ENCODE data around the gene PLD1. TPM values are rescaled to one million over a fixed set of nuclear protein-coding genes. Genes with fewer than 3 reads are reported as not detected.

The PLD1 gene
- total and polyA plus RNA-seq, 2 of the 8 experiments (the other 6 are each of a cell fraction or from before 2014, with no cell fraction given) = 1.2 to 2.6 TPM

GRCh38 chr3:171673951-171674350 is 136.3 kb downstream of the PLD1 start:
- Histone ChIP-seq H3K56ac (replicated peaks; ENCODE audit: insufficient read length, low read depth, low read length) (no peak overlapping the region), H3K27ac (ENCODE audit: low read depth, low read length) (no peak overlapping the region), H3K23me2 (ENCODE audit: low read depth, low read length) (no peaks in the 10 kb centered on the region), H2AK5ac (ENCODE audit: low read depth, low read length) (no peak overlapping the region), H3K4ac (replicated peaks; ENCODE audit: insufficient read length, low read depth, low read length) (no peak overlapping the region), H3K9me3 (ENCODE audit: insufficient read depth in 2 of 2, low read depth in 1 of 2, low read length in 1 of 2) (no peaks in the 10 kb centered on the region), H2BK20ac (ENCODE audit: low read length) (no peak overlapping the region), H3K36me3 (ENCODE audit: control insufficient read depth in 2 of 4, insufficient read depth in 4 of 4, low read length in 3 of 4) (no peaks in the 10 kb centered on the region), H3K18ac (ENCODE audit: extremely low read depth, low read length) (no peak overlapping the region), H3K4me2 (ENCODE audit: insufficient read depth in 1 of 2, low read depth in 2 of 2, low read length in 2 of 2) (no peak overlapping the region), H2BK5ac (ENCODE audit: low read depth, low read length) (no peak overlapping the region), H3K4me1 (replicated peaks in 1 of 4; ENCODE audit: control insufficient read depth in 3 of 4, insufficient read depth in 4 of 4, low read length in 3 of 4) (no peaks in the 10 kb centered on the region), H3K9ac (replicated peaks in 1 of 4; ENCODE audit: extremely low read depth in 1 of 4, low read depth in 3 of 4, low read length in 3 of 4) (no peak overlapping the region), H2BK12ac (ENCODE audit: low read depth, low read length) (no peak overlapping the region), H3K4me3 (ENCODE audit: extremely low read depth in 1 of 4, insufficient read depth in 2 of 4, low read depth in 3 of 4, low read length in 4 of 4) (no peak overlapping the region), H3K79me1 (ENCODE audit: low read depth, low read length) (no peaks in the 10 kb centered on the region), H3K14ac (ENCODE audit: insufficient read length) (no peak overlapping the region), H4K8ac (ENCODE audit: extremely low read depth, insufficient read depth, low read length) (no peak overlapping the region), H3K23ac (ENCODE audit: insufficient read length) (no peak overlapping the region), H3K27me3 (replicated peaks in 1 of 4; ENCODE audit: control insufficient read depth in 3 of 4, extremely low read depth in 1 of 4, insufficient read depth in 3 of 4, low read length in 3 of 4) (no peaks in the 10 kb centered on the region), H2BK120ac (replicated peaks; ENCODE audit: low read depth, low read length) (no peak overlapping the region), H4K91ac (replicated peaks; ENCODE audit: insufficient read length, low read length) (no peak overlapping the region), H2BK15ac (ENCODE audit: low read length) (no peak overlapping the region), H4K20me1 (replicated peaks in 1 of 2; ENCODE audit: control insufficient read depth in 1 of 2, insufficient read depth in 2 of 2, low read length in 2 of 2) (no peaks in the 10 kb centered on the region), H3K79me2 (ENCODE audit: control insufficient read depth in 1 of 2, insufficient read depth in 2 of 2, low read length in 2 of 2) (no peaks in the 10 kb centered on the region), H4K5ac (ENCODE audit: insufficient read length, low read depth, low read length) (no peak overlapping the region), H2AFZ (ENCODE audit: low read length) (no peak overlapping the region)
- CTCF ChIA-PET (ENCODE audit: partially characterized antibody) = no interaction called here
- no peak for DNase-seq (ENCODE audit: low read depth in 1 of 2, low spot score in 2 of 2)
- POLR2A ChIA-PET (ENCODE audit: partially characterized antibody) = no interaction called here
- FAIRE-seq = no peak
- WGBS, 2 experiments (ENCODE audit: extremely low coverage in 1 of 2, insufficient coverage in 1 of 2, insufficient read length in 1 of 2, insufficient replicate concordance in 2 of 2, low coverage in 1 of 2, low lambda C conversion rate in 2 of 2, missing lambda C conversion rate in 1 of 2) = 88% methylated on average over 1 of the region's 1 CpG; no CpG with 5 or more reads in 1 of the 2 experiments
- TF ChIP-seq EP300 (IDR thresholded peaks at IDR 0.05; ENCODE audit: borderline replicate concordance in 1 of 2, low read depth in 2 of 2, low read length in 2 of 2) (no peak), EZH2 (IDR thresholded peaks at IDR 0.05; ENCODE audit: low read depth, low read length, severe bottlenecking) (no peak)

Measured in H1 (cell line).